Stimulated activated naive CD4-positive, alpha-beta T cell (primary cell): ENCODE data around the gene ZNF814.
"Not testable (repeated sequence)": the region's sequence is repeated elsewhere in the genome, so short reads cannot be mapped to it uniquely, and the experiment has no call there.

ENCODE experiments used
- DNase-seq, 6 experiments: peaks; one replicate each; lab custom pipeline; 2025; lab: John Stamatoyannopoulos, UW

Gene ZNF814

GRCh38 chr19:57888560-57889231 lies at the start of gene ZNF814:
Gene ZNF814 (minus strand): TSS chr19:57889037. CDS start chr19:57888802, 235 bp downstream.
- peak; percentile 64 to 89 (median 74) for DNase-seq

DNA sequence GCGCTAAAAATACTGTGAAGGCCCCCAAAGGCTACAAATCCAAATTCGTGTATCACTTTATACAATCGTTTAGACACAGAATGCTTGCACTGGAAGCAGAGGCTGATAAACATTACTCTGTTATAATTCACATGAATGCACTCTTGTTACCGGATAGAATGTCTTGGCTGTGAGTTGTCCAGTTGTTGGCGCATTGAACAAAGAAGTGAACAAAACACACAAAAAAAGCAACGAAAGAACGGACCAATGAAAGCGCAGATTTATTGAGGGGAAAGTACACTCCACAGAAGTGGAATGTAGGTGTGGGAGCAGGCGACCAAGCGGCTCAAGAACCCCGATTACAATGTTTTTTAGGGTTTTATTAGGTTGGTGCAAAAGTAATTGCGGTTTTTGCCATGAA lies 46.9 kb upstream of the ZNF814 start:
- DNase-seq: no peak

DNA sequence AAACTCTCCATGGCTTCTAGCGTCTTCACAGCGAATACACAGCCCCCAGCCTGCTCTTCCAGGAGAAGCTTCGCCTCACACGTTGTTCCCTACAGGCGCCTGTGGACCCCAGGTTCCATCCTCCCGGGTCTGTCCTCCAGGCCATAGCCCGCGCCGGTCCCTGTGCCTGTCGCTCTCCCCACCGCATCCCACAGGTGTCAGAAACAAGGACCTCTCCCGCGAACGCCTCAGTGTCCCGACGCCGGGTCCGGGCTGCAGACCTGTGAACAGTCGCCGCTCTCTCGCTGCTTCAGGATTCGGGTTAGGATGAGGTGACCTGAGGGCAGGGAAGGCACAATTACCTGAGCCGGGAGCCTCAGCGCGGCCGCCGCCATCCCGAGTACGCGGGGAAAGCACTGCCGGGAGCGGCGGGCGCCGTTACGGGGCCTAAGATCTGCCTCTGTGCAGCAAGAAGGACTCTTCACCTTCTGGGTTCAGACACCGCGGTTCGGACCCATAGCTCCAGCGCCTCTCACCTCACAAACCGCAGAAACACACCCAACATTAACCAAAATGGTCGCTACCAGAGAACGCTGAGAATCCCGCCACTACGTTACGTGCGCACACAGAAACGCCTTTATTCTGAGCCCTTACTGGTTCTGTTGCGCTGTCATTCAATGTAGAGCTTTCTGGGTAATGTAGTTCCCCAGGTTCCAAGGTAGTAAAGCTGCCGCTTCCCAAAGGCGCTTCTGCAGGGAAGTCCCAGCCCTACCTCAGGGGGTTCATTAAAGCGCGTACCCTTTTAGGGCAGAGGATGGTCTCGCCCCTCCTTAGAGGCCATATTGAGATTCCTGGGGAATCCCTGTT lies 46.2 kb upstream of the ZNF814 start, which contains the start of gene ZNF418:
ZNF418 (minus strand) TSS at position 583 of the 846 bp plus-strand sequence. CDS start 1,580 bp downstream, outside the sequence.
- DNase-seq: peak in 4 of 6 experiments; percentile 2 to 30 (median 21)

GRCh38 chr19:57927587-57927986 lies 38.8 kb upstream of the ZNF814 start:
- DNase-seq: no peak

DNA sequence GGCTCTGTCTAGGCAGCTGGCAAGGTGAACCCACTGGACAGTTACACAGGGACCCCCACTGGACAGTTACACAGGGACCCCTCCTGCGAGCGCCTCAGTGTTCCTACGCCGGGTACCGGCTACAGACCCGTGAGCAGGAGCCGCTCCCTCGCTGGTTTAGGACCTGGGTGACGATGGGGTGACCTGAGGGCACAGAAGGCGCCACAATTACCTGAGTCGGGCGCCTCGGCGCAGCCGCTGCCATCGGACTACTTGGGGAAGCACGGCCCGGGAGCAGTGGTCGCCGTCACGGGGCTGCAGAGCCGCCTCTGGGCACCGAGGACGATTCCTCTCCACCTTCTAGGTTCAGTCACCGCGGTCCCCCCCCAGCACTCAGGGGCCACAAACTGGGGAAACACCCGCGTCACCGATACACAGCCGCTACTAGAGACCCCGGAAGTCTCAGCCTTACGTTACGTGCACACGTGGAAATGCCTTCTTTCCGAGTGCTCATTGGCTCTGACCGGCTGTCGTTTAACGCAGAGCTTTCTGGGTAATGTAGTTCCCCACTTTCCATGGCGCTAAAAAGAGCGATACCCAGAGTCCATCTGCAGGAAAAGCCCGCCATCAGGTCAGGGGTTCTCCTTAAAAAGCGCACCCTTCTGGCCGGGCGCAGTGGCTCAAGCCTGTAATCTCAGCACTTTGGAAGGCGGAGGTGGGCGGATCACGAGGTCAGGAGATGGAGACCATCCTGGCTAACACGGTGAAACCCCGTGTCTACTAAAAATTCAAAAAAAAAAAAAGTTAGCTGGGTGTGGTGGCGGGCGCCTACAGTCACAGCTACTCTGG lies 27.5 kb upstream of the ZNF814 start, which contains the start of gene ZNF417:
ZNF417 (minus strand) TSS at position 425 of the 828 bp plus-strand sequence; CDS start at position 244, 181 bp downstream.
- DNase-seq: peak; percentile 79 to 91 (median 86)

GRCh38 chr19:57914531-57914930 lies 25.7 kb upstream of the ZNF814 start:
- no peak for DNase-seq

GRCh38 chr19:57907394-57907793 lies 18.6 kb upstream of the ZNF814 start:
- DNase-seq: no peak

DNA sequence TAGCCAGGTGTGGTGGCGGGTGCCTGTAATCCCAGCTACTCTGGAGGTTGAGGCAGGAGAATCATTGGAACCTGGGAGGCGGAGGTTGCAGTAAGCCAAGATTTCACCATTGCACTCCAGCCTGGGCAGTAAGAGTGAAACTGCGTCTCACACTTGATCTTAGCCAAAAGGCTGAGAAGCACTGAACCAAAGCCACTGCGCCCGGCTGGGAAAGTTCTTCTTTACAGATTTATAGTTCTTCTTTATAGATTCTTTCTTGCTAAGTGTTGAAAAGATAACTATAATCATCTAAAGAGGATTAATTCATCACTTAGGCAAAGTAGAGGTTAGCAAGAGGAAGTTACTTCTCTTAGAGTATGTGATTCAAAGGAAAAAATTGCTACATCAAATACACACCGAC lies 16.4 kb upstream of the ZNF814 start:
- DNase-seq: no peak

DNA sequence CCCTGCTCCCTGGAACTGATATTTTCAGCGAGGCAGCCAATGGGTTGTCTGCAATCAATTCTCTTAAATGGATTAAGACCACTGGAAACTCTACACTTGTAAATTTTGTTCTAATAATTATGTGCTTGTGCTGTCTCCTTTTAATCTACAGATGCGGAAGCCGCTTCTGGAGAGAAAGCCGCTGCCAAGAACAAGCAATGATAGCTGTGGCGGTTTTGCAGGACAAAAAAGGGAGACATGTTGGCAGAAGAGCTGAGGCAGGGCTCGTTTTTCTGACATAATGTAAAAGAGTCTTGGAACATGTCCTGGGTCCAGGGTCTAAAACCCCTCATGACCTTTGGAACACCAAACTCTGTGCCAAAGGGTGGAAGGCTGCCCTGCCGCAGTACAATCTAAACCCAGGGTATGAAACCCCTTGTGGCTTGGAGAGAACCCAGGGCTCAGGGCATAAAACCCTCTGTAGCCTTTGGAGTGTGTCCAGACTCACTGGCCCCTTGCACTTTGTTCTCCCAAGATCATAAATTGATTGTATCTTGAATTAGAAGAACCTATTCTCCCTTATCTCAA lies 14.9 kb upstream of the ZNF814 start:
- no peak for DNase-seq

GRCh38 chr19:57900311-57900710 lies 11.5 kb upstream of the ZNF814 start:
- no peak for DNase-seq

DNA sequence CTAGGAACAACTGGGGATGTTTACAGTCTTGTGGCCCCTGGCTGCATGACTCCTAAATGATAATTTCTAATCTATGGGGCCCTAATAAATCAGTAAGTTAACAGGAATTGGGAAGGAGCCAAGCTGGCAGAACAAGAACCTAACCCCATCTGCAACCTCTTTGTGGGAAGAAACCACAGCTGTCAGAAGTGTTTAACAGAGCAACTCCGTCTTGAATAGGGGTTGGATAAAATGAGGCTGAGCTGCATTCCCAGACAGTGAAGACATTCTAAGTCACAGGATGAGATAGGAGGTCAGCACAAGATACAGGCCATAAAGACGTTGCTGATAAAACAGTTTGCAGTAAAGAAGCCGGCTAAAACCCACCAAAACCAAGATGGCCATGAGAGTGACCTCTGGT lies 1.9 kb upstream of the ZNF814 start:
- DNase-seq: not testable (repeated sequence)

DNA sequence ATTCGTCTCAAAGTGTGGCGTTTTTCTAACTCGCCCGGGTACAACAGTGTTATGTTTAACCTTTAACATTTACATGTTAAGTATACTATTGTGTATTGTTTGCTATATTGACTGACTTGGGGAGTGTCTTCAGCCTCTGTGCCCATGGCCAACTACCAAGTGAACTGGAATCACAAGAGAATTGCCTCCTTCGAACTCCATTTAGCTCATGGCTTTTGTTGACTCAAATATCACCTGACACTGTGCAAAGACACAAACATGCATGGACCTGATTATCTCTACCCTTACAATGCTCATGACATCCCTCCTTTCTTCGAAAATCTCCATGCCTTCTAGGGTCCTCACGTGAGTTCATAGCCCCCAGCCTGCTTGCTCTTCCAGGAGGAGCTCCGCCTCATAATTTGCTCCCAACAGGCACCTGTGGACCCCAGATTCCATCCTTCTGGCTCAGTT lies 704 bp downstream of the ZNF814 start:
- no peak for DNase-seq

- DNase-seq: no peak
Measured at GRCh38 chr19:57887195-57887941, 1.5 kb downstream of the ZNF814 start.

- DNase-seq: no peak
Measured at GRCh38 chr19:57886046-57886445, 2.8 kb downstream of the ZNF814 start.

GRCh38 chr19:57873883-57874799 lies 14.7 kb downstream of the ZNF814 start:
- DNase-seq: not testable (repeated sequence)

DNA sequence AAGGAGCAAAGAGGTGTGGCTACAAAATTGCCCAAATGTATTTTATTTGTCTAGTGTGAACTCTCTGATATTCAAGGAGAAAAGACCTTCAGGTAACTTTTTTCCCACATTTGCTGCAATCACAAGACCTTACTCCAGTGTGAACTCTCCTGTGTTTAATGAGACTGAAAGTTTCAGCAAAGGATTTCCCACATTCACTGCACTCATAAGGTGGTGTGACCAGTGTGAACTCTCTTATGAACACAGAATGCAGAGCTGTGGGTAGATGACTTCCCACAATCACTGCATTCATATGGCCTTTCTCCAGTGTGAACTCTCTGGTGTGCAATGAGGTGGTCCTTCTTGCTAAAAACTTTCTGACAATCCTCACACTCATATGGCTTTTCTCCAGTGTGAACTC lies 16.4 kb downstream of the ZNF814 start:
- DNase-seq: no peak

- DNase-seq: no peak
Measured at GRCh38 chr19:57870225-57870624, 18.6 kb downstream of the ZNF814 start.

DNA sequence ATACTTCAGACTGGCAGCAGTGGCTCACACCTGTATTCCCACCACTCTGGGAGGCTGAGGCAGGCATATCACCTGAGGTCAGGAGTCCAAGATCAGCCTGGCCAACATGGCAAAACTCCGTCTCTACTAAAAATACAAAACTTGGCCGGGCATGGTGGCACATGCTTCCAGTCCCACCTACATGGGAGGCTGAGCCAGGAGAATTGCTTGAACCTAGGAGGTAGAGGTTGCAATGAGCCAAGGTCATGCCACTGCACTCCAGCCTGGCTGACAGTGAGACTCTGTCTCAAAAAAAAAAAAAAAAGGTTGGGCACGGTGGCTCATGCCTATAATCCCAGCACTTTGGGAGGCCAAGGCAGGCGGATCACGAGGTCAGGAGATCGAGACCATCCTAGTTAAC lies 19.2 kb downstream of the ZNF814 start:
- DNase-seq: not testable (repeated sequence)

GRCh38 chr19:57867868-57868492 lies 20.9 kb downstream of the ZNF814 start:
- DNase-seq: no peak
